Aorta (tissue), 5 donors: ENCODE results near the gene LIN37. TPM values are rescaled to one million over a fixed set of nuclear protein-coding genes. Genes with fewer than 3 reads are reported as not detected.
A peak's percentile ranks its signal among the peaks of the same experiment; 100 is the strongest.

Experiments used
- ATAC-seq: fragments of 200-7000 bp; cut with Tn5 transposase; one replicate; pipeline ENCODE4 v1.9.1; 2022; ENCODE audit warnings: moderate library complexity; ENCODE audit not compliant: low FRiP score
- DNase-seq, 2 donors: peaks; one replicate each; pipeline ENCODE4 v3.0.0-alpha.2; 2020
- H3K27ac ChIP-seq, 2 donors: one replicate each; pipeline ENCODE4 v1.5.1; 2013; ENCODE audit warnings: low read length in 2 of 2, mild to moderate bottlenecking in 2 of 2, moderate library complexity in 2 of 2, control low read depth in 1 of 2, inconsistent platforms in 1 of 2, low read depth in 1 of 2
- H3K27me3 ChIP-seq, 2 donors: one replicate each; pipeline ENCODE4 v1.6.1; 2013; ENCODE audit warnings: control low read depth in 1 of 2, low read length in 1 of 2, mild to moderate bottlenecking in 1 of 2, moderate library complexity in 1 of 2; ENCODE audit not compliant: insufficient read depth in 2 of 2, control insufficient read depth in 1 of 2
- H3K36me3 ChIP-seq, 2 donors: one replicate each; pipeline ENCODE4 v1.6.1; 2013; ENCODE audit warnings: control low read depth in 1 of 2, low read length in 1 of 2, mild to moderate bottlenecking in 1 of 2; ENCODE audit not compliant: insufficient read depth in 2 of 2, control insufficient read depth in 1 of 2
- H3K4me1 ChIP-seq, 2 donors: one replicate each; pipeline ENCODE4 v1.6.1; 2013; ENCODE audit warnings: low read length in 2 of 2, control low read depth in 1 of 2, mild to moderate bottlenecking in 1 of 2, moderate library complexity in 1 of 2; ENCODE audit not compliant: insufficient read depth in 2 of 2, control insufficient read depth in 1 of 2
- H3K4me3 ChIP-seq, 2 donors: one replicate each; pipeline ENCODE4 v1.5.1; 2013; ENCODE audit warnings: low read length in 2 of 2, control low read depth in 1 of 2, mild to moderate bottlenecking in 1 of 2
- H3K9me3 ChIP-seq: one replicate; pipeline ENCODE4 v1.6.1; 2013; ENCODE audit warnings: mild to moderate bottlenecking, low read length; ENCODE audit not compliant: control insufficient read depth
- WGBS, 2 donors: extraction: QIAGEN DNeasy Blood & Tissue Kit; methylation state at CpG; one replicate each; pipeline ENCODE4 v1.1.7; 2013; 5-methylcytosine and 5-hydroxymethylcytosine counted together
- intact Hi-C, 2 donors: fragments of 100-400 bp; cut with DNase I; formaldehyde crosslinking; loops; one replicate each; pipeline versions ENCODE4 v1.14.2 to v1.15.0; 2022
- polyA plus RNA-seq, 2 donors: library from polyadenylated mRNA; stranded (reverse); fragments of 200-250 nt; gene quantifications; one replicate each; pipeline ENCODE4 v1.2.3, GENCODE V29; 2013
- total RNA-seq, 2 donors: library from RNA; stranded (reverse); fragmentation: NEBNext Ultra II Directional; extraction: Animal tissue kit (Norgen Biotek cat#: 25700); gene quantifications; one replicate each; pipeline ENCODE4 v1.2.1, GENCODE V29; 2021
- donor health status: healthy with polysubstance abuse.
- donor health status: Bipolar disorder and iron deficiency.
- donor health status: DM: no; HTN: no; CAD: no.
- donor health status: DM: no; HTN: no; CAD: no.
- donor health status: DM: yes; HTN: yes; CAD: no.

Gene LIN37
- total and polyA plus RNA-seq, 4 donors: 10.6 to 91.2 (median 13.2) TPM

DNA sequence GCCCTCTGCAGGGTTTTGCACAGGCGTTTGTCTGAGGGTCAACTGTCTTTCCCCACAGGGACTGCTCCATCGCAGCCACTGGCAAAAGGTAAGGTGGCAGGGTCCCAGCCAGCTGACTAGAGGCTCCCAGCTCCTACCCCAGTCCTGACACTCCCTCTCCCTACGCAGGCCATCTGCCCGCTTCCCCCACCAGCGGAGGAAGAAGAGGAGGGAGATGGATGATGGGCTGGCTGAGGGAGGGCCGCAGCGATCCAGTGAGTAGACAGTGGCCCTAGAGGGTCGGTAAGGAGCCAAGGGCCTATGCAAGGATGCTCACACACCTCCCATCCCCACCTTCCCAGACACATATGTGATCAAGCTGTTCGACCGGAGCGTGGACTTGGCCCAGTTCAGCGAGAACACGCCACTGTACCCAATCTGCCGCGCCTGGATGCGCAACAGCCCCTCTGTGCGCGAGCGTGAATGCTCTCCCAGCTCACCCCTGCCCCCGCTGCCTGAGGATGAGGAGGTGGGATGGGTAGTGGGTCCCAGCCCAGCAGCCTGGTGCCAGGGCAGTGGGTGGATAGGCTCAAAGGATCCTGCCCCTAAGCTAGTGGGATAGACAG lies 4.5 kb downstream of the LIN37 start:
- 93 to 94% methylated on average over 19 to 20 of the region's 20 CpGs for WGBS, 2 donors
- ATAC-seq (no peak), DNase-seq (peak in 1 of 2 donors; percentile 76)
- H3K4me1 ChIP-seq: no peaks in the 10 kb centered on the region
- H3K36me3 ChIP-seq: peaks cover 0 to 3% of the 10 kb centered on the region in 2 donors
- H3K27ac ChIP-seq: no peak overlapping the region
- H3K27me3 ChIP-seq: no peaks in the 10 kb centered on the region
- no peak overlapping the region for H3K4me3 ChIP-seq
- H3K9me3 ChIP-seq: no peaks in the 10 kb centered on the region
- intact Hi-C loops: no loop called here

GRCh38 chr19:35753634-35754369 lies 5.4 kb downstream of the LIN37 start:
- DNase-seq (peak in 1 of 2 donors; percentile 74), ATAC-seq (no peak)
- no peaks in the 10 kb centered on the region for H3K4me1 ChIP-seq
- H3K36me3 ChIP-seq: peaks cover 0 to 3% of the 10 kb centered on the region in 2 donors
- no peaks in the 10 kb centered on the region for H3K9me3 ChIP-seq
- H3K27ac ChIP-seq: peak overlapping the region in 1 of 2 donors; percentile 4
- intact Hi-C loops: no loop called here
- 82 to 91% methylated on average over 20 of the region's 20 CpGs for WGBS, 2 donors
- H3K27me3 ChIP-seq: no peaks in the 10 kb centered on the region
- no peak overlapping the region for H3K4me3 ChIP-seq

DNA sequence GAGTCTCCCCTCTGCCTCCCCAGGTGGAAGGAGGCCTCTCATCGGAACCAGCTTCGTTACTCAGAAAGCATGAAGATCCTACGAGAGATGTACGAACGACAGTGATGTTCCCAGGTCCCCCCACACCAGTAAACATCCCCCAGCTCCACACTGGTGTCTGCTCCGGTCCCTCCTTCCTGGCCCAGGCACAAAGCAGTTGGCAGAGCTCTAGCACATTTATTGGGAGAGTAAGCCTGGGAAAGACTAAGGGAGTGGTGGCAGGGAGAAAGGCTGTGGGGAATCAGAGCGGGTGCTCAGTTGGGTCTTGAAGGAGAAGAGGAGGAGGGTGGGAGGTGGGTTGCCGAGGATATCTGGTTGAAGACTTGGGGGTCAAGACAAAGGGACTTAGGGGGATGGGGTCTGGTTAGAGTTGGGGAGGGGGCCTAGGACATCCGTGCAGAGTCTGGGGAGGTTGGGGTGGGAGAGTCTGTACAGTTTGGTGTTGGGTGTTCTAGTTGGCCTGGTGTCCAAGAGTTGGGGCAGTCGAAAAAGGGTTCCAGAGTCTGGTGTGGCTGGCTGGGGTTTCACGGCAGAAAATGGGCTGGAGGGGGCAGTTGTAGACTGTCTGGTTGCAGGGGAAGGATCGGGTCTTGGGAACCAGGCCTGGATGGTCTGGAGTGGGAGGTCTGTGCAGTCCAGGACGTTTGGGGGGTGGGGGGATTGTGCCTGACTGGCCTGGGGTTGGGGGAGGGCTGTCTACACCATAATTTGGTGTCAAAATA lies 6.2 kb downstream of the LIN37 start:
- no peak for ATAC-seq
- Histone ChIP-seq H3K4me3 (no peak overlapping the region), H3K4me1 (no peaks in the 10 kb centered on the region), H3K9me3 (no peaks in the 10 kb centered on the region), H3K36me3 (peaks cover 0 to 3% of the 10 kb centered on the region in 2 donors), H3K27me3 (no peaks in the 10 kb centered on the region), H3K27ac (peak overlapping the region in 1 of 2 donors; percentile 83)
- 76 to 77% methylated on average over 13 of the region's 13 CpGs for WGBS, 2 donors
- intact Hi-C loops: no loop called here
- peak; percentile 47 to 70 for DNase-seq

GRCh38 chr19:35755131-35755549 lies 6.8 kb downstream of the LIN37 start:
- H3K27me3 ChIP-seq: no peaks in the 10 kb centered on the region
- ATAC-seq (no peak), DNase-seq (no peak)
- intact Hi-C loops: no loop called here
- no peaks in the 10 kb centered on the region for H3K4me1 ChIP-seq
- WGBS, 2 donors: 29 to 31% methylated on average over 17 of the region's 17 CpGs
- peaks cover 0 to 3% of the 10 kb centered on the region in 2 donors for H3K36me3 ChIP-seq
- H3K4me3 ChIP-seq: no peak overlapping the region
- H3K9me3 ChIP-seq: no peaks in the 10 kb centered on the region
- peak overlapping the region in 1 of 2 donors; percentile 83 for H3K27ac ChIP-seq

DNA sequence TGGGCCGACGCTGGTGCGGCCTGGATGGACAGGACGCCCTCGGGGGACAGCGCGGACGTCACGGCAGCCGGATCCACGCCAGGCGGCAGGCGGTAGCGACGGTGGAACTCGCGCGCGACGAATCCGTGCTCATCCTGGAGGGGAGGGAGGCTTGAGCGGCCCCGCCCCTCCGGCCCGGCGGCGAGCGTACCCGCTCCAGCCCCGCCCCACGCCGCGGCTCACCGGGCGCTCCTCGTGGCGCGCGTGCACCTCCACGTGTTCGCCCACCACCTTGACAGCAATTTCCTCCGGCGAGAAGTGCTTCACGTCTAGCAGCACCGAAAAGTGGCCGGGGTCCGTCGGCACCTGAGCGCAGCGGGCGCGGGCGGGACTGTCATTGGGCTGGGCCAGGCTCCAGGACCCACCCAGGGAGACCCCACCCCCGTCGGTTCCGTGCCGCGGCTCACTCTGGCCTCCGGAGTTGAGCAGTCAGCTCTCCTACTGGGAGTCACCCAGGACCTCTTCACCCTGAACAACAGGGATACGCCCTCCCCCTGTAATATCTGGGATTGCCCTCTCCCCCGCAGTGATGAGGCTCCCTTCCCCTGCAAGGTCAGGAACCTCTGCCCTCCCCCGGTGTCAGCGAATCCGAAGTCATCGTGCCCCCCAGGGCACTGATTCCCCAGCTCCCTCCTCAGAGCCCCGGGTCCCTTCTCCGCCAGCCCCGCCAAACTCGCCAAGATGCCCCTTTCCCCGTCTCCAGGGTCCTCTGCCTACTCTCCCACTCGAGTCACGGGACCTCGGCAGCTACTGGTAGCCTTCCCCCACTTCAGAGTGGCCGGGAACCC lies 7.4 kb downstream of the LIN37 start:
- Histone ChIP-seq H3K36me3 (peaks cover 0 to 3% of the 10 kb centered on the region in 2 donors), H3K4me1 (no peaks in the 10 kb centered on the region)

GRCh38 chr19:35756377-35757230 lies 8.2 kb downstream of the LIN37 start, which contains the start of gene HSPB6:
HSPB6 (minus strand) TSS chr19:35757029; CDS start chr19:35757008, 21 bp downstream.
- Histone ChIP-seq H3K4me1 (no peaks in the 10 kb centered on the region), H3K36me3 (peaks cover 0 to 3% of the 10 kb centered on the region in 2 donors), H3K27me3 (no peaks in the 10 kb centered on the region), H3K27ac (peak within 1 kb of the TSS; percentile 86 to 97), H3K4me3 (peak within 1 kb of the TSS; percentile 40 to 55), H3K9me3 (no peaks in the 10 kb centered on the region)
- peak; percentile 83 to 94 for DNase-seq
- 2% methylated on average over 39 to 52 of the region's 52 CpGs for WGBS, 2 donors
- ATAC-seq: peak; percentile 65
- intact Hi-C loops: no loop called here

More for the DNA sequence above, 7.4 kb downstream of the LIN37 start:
- no peaks in the 10 kb centered on the region for H3K9me3 ChIP-seq
- H3K27me3 ChIP-seq: no peaks in the 10 kb centered on the region
- DNase-seq: peak; percentile 88 to 96
- H3K27ac ChIP-seq: peak overlapping the region; percentile 86 to 97
- intact Hi-C loops: no loop called here
- peak; percentile 72 for ATAC-seq
- 3% methylated on average over 52 to 74 of the region's 74 CpGs for WGBS, 2 donors
- peak overlapping the region; percentile 40 to 55 for H3K4me3 ChIP-seq

- no peaks in the 10 kb centered on the region for H3K4me1 ChIP-seq
Measured at GRCh38 chr19:35757231-35757748, 8.9 kb downstream of the LIN37 start.

More at GRCh38 chr19:35757231-35757748, 8.9 kb downstream of the LIN37 start:
- Histone ChIP-seq H3K27me3 (no peaks in the 10 kb centered on the region), H3K4me3 (no peak overlapping the region), H3K36me3 (peaks cover 0 to 3% of the 10 kb centered on the region in 2 donors), H3K9me3 (no peaks in the 10 kb centered on the region), H3K27ac (peak overlapping the region; percentile 86 to 97)
- 0 to 2% methylated on average over 19 of the region's 19 CpGs for WGBS, 2 donors
- intact Hi-C loops: no loop called here
- ATAC-seq (peak; percentile 85), DNase-seq (peak; percentile 93 to 94)
